ENCODE measurements around the gene COX4I1.

Gene COX4I1

DNA sequence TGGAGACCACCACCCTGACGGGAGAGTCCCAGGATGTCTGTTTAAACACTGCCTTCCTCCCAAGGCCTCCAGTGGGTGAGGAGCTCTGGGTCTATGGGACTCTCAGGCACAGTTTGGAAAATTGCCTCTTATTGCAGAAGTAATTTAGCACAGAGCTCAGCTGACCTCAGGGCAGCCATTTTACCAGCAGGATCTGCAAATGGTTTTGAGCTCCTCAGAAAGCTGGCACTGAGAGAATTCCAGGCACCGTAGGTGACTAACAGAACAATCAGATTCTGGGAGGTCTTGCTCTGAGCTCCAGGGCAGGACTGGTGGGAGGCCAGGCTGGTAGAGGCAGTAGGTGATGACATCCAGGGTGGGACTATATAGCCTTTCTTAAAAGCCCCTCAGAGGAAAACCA is 31.3 kb upstream of the COX4I1 start:
- no peak for DNase-seq (ENCODE audit: low read depth)

DNA sequence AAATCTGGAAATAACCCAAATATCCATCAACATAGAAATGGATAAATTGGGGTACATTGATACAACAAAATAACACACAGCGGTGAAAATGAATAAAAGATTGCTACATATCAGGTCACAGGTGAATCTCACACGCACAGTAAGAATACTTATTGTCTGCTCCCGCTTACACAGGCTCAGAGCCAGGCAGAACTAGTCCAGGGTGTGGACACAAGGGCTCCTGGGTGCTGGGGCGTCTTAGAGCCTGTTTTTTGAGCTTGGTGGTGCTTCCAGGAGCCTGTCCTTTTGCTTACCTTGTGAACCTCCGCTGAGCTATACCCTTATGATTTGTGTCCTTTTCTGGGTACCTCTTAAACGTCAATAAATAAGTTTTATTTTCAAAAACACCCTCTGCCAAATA is 28.8 kb upstream of the COX4I1 start:
- DNase-seq (ENCODE audit: low read depth), result no peak

DNA sequence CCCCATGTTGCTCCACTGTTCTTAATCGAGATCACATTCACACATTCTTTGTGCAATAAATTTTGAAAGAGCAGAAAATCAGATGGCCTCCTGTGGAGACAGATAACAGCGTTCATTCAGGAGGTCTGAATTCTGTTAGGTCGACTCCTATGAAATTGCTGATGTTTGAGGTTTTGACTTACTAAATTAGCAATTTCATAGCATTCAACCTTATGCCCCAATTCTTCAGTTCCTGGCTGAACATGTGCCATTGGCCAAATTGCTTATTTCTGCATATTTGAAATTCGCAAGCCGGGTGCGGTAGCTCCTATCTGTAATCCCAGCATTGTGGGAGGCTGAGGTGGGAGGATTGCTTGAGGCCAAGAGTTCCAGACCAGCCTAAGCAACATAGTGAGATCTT is 26.5 kb upstream of the COX4I1 start:
- DNase-seq (ENCODE audit: low read depth), result no peak

DNA sequence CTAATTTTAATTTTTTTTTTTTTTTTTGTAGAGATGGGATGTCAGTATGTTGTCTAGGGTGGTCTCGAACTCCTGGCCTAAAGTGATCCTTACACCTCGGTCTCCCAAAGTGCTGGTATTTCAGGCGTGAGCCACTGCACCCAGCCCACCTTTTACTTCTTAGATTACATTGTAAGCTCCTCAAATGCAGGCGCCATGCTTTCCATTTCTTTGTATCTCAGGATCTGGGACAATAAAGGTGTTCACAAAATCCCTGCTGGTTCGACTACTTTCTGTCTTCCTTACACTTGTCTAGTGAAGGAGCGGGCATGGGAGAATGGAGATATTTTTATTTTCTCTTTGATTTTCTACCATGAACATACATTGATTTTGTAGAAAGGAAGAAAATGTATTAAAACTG is 25.4 kb upstream of the COX4I1 start:
- no peak for DNase-seq (ENCODE audit: low read depth)

DNA sequence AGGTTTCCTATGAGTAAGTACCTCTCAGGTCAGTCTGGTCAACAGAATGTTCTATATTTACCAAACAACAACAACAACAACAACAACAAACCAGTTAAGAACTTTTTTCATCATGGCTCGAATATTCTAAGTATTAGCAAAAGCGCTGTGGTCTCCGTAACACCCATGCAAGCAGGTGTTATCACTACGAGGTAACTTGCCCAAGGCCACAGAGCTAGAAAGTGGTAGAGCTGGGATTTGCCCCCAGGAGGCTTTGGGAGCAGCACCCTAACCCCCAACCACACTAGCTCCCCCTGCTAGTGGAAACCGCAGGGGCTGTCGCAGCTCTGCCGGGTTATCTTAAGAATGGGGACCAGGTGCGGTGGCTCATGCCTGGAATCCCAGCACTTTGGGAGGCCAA is 24.7 kb upstream of the COX4I1 start:
- no peak for DNase-seq (ENCODE audit: low read depth)

DNA sequence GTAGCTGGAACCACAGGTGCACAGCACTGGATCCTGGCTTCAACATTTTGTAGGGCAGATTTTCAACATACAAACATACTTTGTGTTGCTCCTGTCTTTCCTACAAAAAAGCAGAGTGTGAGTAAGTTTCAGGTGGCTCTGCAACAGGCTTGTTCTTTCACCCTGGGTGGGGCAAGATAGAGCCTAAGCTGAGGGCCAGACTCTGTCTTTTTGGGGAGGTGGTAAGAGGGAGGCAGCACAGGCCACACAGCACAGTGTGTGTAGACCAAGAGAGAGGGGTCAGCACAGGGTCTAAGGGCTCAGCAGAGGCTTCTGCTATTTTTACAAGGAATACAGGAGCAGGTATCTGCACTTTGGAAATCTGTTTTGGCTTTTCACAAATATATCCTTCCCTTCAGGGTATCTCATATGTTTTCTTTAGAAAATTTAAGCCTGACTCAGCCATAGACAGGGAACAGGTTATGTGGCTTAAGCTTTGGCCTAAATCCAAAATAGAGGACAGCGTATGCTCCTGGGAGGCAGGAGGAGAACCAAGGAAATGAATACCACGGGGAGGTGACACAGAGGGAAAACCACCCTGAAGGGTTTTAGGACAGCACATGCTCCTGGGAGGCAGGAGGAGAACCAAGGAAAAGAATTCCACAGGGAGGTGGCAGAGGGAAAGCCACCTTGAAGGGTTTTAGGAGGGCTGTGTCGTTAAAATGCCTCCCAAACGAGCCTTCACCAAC is 21.7 kb upstream of the COX4I1 start:
- no peak for DNase-seq (ENCODE audit: low read depth)

DNA sequence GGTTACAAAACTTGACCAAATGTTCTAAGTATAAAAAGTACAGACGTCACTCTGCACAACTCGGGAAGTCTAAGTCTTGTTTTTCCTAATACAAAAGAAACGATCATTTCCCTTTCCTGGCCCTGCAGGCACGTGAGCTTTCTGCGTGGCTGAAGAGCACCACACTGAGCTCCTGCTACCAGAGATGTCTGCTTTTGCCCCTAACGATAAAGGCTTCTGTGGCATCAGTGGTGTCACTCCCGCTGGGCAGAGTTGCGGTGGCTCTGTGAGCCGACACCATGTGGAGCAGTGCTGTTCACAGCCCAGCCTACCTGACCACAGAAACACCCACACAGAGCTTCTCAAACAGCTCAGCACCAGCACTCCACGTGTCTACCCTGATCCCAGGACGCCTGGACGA is 20.6 kb upstream of the COX4I1 start:
- no peak for DNase-seq (ENCODE audit: low read depth)

DNA sequence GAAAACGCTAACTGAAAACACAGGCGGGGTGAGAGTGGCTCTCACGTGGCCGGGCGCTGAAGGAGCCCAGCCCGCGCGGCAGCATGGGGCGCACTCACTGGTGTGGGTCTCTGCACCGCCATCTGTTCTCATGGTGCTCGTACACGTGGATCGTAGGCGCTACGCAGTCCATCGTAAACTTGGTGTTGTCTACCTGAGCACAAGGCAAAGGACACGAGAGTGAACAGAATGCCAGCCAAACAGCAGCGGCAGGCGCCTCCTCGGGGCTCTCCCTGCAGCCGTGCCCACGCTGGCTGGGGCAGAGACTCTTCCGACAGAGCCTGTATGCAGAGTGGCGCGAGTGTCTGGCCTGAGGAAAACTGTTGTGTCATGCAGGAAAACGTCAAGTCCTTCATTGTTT is 19.2 kb upstream of the COX4I1 start:
- no peak for DNase-seq (ENCODE audit: low read depth)

DNA sequence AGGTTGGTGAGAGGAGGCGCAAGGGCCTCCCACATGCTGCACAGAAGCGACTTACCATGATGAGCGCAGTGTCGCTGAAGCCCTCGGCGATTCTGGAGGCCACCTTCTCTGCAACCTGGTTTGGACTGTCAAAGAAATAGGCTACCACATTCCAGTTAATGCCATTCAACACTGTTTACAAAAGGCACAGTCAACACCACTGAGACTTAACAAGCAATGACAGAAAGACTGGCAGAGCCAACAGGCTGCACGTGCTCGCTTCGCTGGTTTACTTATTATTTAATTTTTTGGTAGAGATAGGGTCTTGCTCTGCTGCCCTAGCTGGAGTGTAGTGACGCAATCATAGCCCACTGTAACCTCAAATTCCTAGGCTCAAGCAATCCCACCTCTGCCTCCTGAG is 18.3 kb upstream of the COX4I1 start:
- DNase-seq (ENCODE audit: low read depth), result no peak

DNA sequence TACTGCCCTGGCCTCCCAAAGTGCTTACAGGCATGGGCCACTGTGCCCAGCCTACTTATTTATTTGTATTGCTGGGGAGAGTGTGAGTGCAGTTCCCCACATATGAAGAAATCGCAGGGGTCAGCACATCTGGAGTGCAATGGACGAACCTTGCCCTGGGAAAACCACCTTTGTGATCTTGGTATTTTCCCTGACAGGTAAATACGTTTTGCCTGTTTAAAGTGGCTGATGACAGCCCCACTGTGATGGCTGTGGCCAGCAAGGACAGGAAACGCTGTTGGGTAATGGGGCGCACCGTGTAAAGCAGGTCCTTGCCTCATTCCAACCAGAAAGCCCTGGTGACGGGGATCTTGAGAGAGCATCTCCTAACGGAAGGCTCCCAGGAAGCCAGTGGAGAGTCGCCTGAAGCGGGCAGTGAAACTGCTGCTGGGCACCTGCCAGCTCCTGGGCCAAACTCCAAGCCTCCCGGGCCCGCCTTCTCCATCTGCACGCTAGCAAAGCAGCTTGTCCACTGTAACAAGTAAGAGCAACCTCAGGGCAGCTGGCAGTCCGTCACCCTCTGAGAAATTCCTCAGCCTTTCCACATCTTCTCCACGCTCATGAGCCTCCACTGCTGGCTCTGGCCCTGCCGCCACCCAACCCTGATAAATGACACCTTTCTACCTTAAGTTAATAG is 17.7 kb upstream of the COX4I1 start:
- DNase-seq (ENCODE audit: low read depth), result no peak

DNA sequence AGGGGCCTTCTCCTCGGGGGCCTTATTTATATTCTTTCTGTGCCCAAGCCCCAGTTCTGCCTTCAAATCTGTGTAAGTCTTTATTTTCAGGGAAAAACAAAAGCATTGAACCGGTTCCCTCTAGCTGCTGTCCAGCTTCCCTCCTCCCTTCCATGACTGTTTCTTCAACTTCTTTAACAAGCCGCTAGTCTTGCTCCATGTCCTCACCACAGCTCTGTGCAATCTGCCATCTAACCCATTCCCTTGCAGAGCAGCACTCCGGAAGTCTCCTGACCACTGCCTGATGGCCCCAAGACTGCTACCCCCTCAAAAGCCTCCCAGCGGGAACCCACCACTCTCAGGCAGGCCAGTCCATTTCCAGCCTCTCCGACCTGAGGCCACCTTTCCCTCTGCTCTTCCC is 17.0 kb upstream of the COX4I1 start:
- no peak for DNase-seq (ENCODE audit: low read depth)

DNA sequence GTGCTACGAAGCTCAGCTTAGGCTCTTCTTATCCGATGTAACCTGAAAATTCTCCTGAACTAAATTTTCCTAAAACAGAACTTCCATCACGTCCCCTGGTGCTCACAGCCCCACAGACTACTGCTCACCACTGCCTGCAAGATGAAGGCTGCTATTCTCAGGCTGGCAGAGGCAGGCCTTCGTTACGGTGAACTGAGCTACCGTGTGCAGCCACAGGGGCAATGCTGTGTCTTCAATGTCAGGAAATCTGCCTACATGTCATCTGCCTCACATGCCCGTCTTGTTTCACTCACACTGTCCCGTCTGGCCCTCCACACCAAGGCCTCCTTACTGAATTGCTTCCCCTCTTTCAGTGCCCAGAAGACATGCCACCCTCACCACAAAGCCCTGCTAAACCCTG is 16.1 kb upstream of the COX4I1 start:
- DNase-seq (ENCODE audit: low read depth), result no peak

DNA sequence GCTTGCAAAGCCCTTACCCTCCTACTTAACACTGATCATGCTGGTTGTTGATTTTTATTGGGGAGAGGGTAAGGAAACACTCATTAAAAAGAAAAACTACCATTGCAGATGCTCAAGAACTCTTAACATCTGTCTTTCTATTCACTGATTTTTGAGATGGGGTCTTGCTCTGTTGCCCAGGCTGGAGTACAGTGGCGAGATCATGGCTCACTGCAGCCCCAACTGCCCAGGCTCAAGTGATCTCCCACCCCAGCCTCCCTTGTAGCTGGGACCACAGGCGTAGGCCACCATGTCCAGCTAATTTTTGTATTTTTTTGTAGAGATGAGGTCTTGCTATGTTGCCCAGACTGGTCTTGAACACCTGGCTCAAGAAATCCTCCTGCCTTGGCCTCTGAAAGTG is 14.7 kb upstream of the COX4I1 start:
- DNase-seq (ENCODE audit: low read depth), result no peak

DNA sequence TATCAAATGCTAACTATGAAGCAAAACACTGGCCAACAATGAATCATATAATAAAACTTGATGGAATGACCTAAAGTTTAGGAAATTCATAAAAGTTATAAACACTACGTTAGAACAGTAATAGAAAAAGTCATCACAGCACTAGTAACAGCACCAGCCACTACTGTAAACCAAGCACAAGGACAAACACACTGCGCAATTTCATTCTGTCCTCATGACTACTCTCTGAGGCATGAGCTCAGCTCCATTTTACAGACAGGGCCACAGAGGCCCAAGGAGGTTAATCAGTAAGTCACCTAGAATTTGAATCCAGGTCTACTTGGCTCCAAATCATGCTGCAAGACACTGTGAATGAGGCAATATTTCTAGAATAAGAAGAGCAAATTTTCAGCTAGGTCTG is 13.6 kb upstream of the COX4I1 start:
- DNase-seq (ENCODE audit: low read depth), result no peak

DNA sequence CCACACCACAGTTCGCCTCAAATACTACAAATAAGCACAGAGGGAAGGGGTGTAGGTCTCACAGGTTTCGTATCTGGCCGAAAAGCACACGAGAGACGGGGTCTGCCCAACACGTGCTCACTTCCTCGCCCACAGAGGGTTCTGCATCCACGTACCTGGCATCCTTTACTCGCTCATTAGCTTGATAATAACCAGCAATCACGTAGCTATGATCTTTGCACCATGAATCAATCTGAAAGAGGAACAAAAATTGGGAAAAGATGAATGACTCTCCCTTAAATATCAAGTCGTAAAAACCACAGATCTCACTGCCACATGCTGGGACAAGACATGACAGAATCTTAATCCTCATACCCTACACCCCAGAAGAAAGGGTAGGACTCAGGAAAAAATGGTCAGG is 10.7 kb upstream of the COX4I1 start:
- no peak for DNase-seq (ENCODE audit: low read depth)

DNA sequence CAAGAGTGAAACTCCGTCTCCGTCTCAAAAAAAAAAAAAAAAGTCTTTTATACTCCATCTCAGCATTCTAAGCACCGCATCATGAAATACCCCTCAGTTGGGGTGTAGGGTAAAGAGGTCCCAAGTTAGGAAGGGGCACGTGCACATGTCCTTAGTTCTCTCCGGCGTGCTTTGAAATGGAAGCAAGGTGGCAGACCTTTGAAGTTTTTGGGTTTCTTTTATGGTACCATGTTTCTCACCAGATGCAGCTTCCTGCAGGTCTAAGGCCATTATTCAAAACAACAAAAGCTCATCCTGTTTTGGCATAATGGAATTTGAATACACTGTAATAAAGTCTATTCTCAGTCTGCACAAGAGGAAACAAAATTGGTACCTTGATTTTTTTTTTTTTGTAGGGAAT is 9.7 kb upstream of the COX4I1 start:
- DNase-seq (ENCODE audit: low read depth), result no peak

DNA sequence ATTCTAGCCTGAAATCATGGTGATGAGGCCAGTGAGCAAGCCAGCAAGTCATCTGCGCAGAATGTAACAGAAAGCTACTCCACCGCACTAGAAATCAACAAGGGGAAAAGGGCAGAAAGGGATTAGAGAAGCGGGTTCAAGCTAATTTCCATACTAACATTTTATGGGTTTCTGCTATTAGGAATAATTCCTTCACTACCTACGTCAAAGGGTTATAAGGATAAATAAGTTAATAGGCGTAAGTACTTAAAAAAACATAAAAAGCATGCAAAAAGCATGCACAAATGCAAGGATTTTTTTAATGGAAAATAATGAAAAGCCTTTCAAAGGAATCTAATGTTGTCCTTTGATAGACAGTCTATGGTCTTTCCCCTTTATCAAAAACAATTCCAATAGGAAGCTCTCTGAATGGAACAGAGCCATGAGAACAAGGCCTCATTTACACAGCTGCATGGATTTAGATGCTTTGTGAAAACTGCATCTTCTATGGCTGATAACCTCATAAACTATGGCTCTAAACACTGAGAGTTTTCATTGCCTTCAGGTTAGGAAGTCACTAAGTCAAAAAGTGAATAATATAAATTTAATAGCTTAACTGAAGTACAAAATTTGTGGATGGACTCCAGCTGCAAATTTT is 5.7 kb upstream of the COX4I1 start:
- no peak for DNase-seq (ENCODE audit: low read depth)

DNA sequence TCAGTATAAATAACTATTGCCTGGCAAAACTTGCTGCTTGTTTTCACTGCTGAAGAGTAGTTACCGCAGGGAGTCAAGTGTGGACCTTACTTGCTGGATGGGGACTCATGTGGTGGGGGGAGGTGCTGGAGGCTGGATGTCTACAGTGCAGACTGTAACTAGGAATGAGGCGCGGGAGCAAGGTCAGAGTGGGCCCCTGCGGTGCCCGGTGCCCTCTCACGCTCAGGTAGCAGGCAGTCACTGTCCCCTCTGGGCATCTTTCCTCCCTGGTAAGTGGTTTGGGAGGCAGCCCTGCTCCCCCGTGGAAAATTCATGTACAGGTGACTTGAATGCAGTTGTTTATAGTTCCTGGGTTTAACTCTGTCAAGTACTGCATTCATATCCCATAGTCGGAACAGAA is 4.8 kb upstream of the COX4I1 start:
- DNase-seq (ENCODE audit: low read depth), result no peak

DNA sequence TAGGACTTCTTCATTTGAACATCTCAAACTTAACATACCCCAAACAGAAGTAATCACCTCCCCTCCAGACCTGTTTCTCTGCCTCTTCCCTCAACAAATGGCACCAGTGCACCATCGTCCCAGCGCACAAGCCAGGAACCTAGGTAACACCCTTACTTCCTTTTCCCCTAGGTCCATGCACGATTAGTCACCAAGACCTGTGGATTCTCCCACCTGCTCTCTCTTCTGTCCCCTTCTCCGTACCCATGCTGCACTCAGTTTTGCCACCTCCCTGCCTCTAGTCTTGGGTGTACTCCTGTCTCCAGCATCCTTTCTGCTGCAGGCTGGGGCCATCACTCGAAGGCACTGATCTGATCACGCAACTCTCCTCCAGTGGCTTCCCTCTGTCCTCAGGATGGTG is 3.3 kb upstream of the COX4I1 start:
- DNase-seq (ENCODE audit: low read depth), result no peak

DNA sequence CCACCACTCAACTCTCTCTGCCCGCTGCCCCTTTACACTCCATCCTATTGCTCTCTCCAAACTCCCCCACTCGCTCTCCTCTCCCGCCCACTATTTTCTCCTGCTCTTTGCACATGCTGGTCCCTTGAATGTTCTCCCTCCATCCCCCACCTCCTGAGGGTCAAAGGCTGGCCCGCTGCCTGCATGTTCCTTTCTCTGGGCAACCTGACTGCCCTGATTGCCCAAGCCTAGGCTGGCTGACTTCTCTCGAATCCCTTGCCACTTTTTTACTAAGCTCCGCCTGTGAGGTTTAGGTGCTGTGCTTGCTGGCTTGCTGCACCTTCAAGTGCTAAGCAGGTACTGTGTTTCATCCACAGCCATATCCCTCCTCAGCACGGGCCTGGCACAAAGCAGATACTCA is 2.9 kb upstream of the COX4I1 start:
- no peak for DNase-seq (ENCODE audit: low read depth)

DNA sequence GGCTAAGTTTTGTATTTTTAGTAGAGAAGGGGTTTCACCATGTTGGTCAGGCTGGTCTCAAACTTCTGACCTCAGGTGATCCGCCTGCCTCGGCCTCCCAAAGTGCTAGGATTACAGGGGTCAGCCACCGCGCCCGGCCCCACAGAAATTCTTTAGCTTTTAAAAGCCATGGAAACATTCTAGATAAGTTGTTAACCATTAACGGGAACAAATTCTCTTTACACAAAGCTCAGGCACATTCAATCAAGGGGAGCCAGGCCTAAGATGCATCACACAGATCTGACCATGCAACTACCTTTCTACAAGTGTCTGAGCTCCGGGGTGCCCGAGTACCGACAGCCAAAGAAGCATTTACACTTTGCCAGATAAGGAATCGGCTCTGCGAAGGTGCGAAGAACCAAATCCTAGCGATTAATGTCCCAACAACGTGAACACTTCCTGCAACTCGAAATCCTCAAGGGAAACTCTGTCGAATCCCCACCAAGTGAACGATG is 1.2 kb upstream of the COX4I1 start:
- DNase-seq (ENCODE audit: low read depth), result no peak

DNA sequence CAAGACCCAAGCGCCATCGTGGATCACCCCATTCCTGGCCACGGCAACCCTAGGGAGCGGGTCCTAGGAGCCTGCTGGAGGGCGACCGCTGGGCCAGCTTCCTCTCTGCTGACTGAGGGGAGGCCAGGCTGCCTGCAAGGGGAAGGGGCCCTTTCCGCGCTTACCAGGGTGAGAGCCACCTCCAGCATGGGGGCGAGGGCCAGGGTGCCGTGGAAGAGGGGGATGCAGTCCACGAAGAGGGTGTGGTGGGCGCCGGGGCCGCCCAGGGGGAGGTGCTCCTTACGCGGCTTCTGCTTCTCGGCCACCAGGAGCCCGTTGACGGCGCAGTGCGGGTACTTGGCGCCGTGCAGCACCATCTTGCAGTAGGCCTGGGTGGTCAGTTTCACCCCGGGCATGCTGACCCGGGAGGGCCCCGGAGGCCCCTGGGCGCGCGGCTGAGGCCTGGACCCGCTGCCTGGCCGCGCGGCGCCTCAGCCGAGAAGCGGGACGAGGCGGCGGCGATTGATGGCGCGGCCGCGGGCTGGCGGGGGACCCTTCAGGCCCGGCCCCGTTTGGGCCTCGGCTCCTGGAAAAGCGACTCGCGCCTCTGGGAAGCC is 496 bp upstream of the COX4I1 start:
- no peak for DNase-seq (ENCODE audit: low read depth)

DNA sequence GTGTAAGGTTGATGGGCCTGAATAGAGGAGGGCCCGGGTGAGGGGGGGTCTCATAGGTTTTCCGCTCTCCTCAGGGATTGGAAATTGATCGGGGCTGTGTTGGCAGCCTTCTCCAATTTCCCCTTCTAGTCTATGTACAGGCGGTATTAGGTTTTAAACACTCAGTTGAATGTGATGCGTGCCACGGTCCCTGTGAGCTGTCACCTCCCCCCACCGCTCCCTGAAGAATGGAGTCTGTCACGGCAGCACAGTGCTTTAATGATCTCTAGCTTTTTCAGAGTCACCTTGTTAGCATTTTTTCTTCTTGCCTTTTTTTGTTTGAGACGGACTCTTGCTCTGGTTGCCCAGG is 800 bp downstream of the COX4I1 start:
- no peak for DNase-seq (ENCODE audit: low read depth)

Measured in stimulated activated CD4-positive, alpha-beta T cell treated with anti-CD3 and anti-CD28 coated beads, Interleukin-2, amount 100 ng/mL, for 4 hours (primary cell).